Measurements from ENCODE around the gene CREB5. TPM values are rescaled to one million over a fixed set of nuclear protein-coding genes. Genes with fewer than 3 reads are reported as not detected.
"Not testable (repeated sequence)": the region's sequence is repeated elsewhere in the genome, so short reads cannot be mapped to it uniquely, and the experiment has no call there.

The CREB5 gene
- total RNA-seq, 1 experiment from 2014 or later: 40.5 TPM

DNA sequence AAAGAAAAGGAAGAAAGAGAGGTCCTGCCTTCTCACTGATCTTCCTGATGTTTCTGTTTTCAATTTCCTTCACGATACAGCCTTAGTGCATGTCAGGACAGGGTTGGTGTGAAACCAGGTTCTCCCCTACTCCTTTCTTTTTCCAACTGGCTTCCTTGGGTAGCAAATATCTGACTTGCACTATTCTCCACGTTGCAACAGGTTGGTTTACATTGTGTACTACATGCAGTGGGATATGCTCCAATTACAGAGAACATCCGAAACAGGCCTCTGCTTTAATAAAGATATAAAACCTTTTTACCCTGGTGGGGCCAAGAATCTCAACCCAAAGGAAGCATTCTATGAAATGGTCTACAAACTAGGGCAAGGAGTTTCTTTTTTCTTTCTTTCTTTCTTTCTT, 16.9 kb upstream of the CREB5 start:
- H3K27me3 Mint-ChIP-seq (ENCODE audit: insufficient read depth, unreplicated experiment): no peaks in the 10 kb centered on the region
- H3K27ac Mint-ChIP-seq (ENCODE audit: low read depth, unreplicated experiment): no peak overlapping the region
- no TSS peak for BruUV-seq (replicated peaks)

DNA sequence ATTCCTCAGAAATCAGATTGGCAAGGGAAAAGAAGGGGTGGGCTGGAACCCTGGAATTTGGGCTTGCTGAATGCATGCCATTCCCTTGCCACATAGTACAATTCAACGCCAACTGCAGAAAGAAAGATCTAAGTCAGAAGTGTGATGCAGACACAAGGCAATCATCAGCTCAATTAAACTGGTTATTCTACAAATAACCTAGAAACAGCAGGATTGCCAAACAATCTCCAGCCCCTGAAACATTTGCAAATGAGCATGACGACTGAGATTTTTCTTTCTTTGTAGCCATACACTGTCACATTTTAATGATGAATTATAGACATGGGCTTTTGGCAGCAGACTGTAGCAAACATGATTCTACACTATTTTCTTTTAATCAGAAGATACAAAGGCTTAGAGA, 16.5 kb upstream of the CREB5 start:
- Mint-ChIP-seq H3K9me3 (ENCODE audit: unreplicated experiment) (no peaks in the 10 kb centered on the region), H3K27me3 (ENCODE audit: insufficient read depth, unreplicated experiment) (no peaks in the 10 kb centered on the region), H3K4me1 (ENCODE audit: insufficient read depth, unreplicated experiment) (peaks cover 7% of the 10 kb centered on the region), H3K36me3 (ENCODE audit: insufficient read depth, unreplicated experiment) (no peaks in the 10 kb centered on the region), H3K27ac (ENCODE audit: low read depth, unreplicated experiment) (no peak overlapping the region), H3K4me3 (ENCODE audit: unreplicated experiment) (no peak overlapping the region)
- CTCF ChIA-PET: no interaction called here
- BruUV-seq (replicated peaks): no TSS peak
- intact Hi-C loops (cut with micrococcal nuclease): no loop called here
- POLR2A ChIA-PET: interaction anchor here (0.8 kb wide), 1 partner anchor 10 kb away, joined by 3 read pairs; no protein-coding TSS in a partner anchor
- no peak for TF ChIP-seq CTCF (IDR thresholded peaks at IDR 0.05; ENCODE audit: unreplicated experiment)
- no peak for DNase-seq (ENCODE audit: unreplicated experiment)

More for the DNA sequence above, 16.9 kb upstream of the CREB5 start:
- H3K4me1 Mint-ChIP-seq (ENCODE audit: insufficient read depth, unreplicated experiment): peaks cover 9% of the 10 kb centered on the region
- CTCF ChIA-PET: no interaction called here
- DNase-seq (ENCODE audit: unreplicated experiment): no peak
- no peak overlapping the region for H3K4me3 Mint-ChIP-seq (ENCODE audit: unreplicated experiment)
- intact Hi-C loops (cut with micrococcal nuclease): no loop called here
- POLR2A ChIA-PET: interaction anchor here (0.8 kb wide), 1 partner anchor 10 kb away, joined by 3 read pairs; no protein-coding TSS in a partner anchor
- H3K36me3 Mint-ChIP-seq (ENCODE audit: insufficient read depth, unreplicated experiment): no peaks in the 10 kb centered on the region
- TF ChIP-seq CTCF (IDR thresholded peaks at IDR 0.05; ENCODE audit: unreplicated experiment): no peak
- H3K9me3 Mint-ChIP-seq (ENCODE audit: unreplicated experiment): no peaks in the 10 kb centered on the region

DNA sequence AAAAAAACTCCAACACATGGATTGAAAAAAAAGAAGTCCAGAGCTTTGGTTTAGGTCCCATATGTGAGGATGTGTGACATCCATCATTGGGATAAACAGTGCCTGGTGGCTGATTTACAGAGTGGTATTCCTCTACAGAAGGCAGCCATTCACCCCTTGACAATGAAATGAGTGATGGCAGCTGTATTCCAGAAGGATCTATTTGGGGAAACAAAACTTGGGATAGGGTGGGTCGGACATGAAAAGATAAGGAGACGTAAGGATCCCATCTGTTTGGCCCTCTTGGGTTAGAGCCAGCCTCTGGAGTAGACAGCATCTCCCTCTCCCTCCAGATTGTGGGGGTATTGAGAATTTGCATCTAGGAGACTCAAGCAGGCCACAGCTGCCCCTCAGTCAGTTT, 15.2 kb upstream of the CREB5 start:
- Mint-ChIP-seq H3K4me3 (ENCODE audit: unreplicated experiment) (no peak overlapping the region), H3K4me1 (ENCODE audit: insufficient read depth, unreplicated experiment) (peaks cover 7% of the 10 kb centered on the region), H3K27me3 (ENCODE audit: insufficient read depth, unreplicated experiment) (no peaks in the 10 kb centered on the region), H3K27ac (ENCODE audit: low read depth, unreplicated experiment) (no peak overlapping the region), H3K36me3 (ENCODE audit: insufficient read depth, unreplicated experiment) (no peaks in the 10 kb centered on the region), H3K9me3 (ENCODE audit: unreplicated experiment) (no peaks in the 10 kb centered on the region)
- no peak for TF ChIP-seq CTCF (IDR thresholded peaks at IDR 0.05; ENCODE audit: unreplicated experiment)
- DNase-seq (ENCODE audit: unreplicated experiment): no peak
- no TSS peak for BruUV-seq (replicated peaks)
- ChIA-PET POLR2A (no interaction called here), CTCF (interaction anchor here (0.9 kb wide), 1 partner anchor 10 kb away, joined by 3 read pairs; no protein-coding TSS in a partner anchor)
- intact Hi-C loops (cut with micrococcal nuclease): no loop called here

GRCh38 chr7:28400838-28401360, 11.4 kb upstream of the CREB5 start:
- Mint-ChIP-seq H3K27me3 (ENCODE audit: insufficient read depth, unreplicated experiment) (no peaks in the 10 kb centered on the region), H3K4me1 (ENCODE audit: insufficient read depth, unreplicated experiment) (peaks cover 6% of the 10 kb centered on the region), H3K36me3 (ENCODE audit: insufficient read depth, unreplicated experiment) (no peaks in the 10 kb centered on the region), H3K27ac (ENCODE audit: low read depth, unreplicated experiment) (no peak overlapping the region), H3K9me3 (ENCODE audit: unreplicated experiment) (no peaks in the 10 kb centered on the region), H3K4me3 (ENCODE audit: unreplicated experiment) (no peak overlapping the region)
- intact Hi-C loops (cut with micrococcal nuclease): no loop called here
- ChIA-PET POLR2A (interaction anchor here (0.6 to 0.7 kb wide), 2 partner anchors 28 to 265 kb away, joined by 3 read pairs; no protein-coding TSS in a partner anchor), CTCF (interaction anchor here (1.1 kb wide), 1 partner anchor 99 kb away, joined by 4 read pairs; no protein-coding TSS in a partner anchor)
- TF ChIP-seq CTCF (IDR thresholded peaks at IDR 0.05; ENCODE audit: unreplicated experiment): no peak
- no TSS peak for BruUV-seq (replicated peaks)
- no peak for DNase-seq (ENCODE audit: unreplicated experiment)

DNA sequence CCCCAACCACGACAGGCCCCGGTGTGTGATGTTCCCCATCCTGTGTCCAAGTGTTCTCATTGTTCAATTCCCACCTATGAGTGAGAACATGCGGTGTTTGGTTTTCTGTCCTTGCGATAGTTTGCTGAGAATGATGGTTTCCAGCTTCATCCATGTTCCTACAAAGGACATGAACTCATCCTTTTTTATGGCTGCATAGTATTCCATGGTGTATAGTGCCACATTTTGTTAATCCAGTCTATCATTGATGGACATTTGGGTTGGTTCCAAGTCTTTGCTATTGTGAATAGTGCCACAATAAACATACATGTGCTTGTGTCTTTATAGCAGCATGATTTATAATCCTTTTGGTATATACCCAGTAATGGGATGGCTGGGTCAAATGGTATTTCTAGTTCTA, 10.8 kb upstream of the CREB5 start:
- H3K27me3 Mint-ChIP-seq (ENCODE audit: insufficient read depth, unreplicated experiment); H3K36me3 Mint-ChIP-seq (ENCODE audit: insufficient read depth, unreplicated experiment); H3K4me3 Mint-ChIP-seq (ENCODE audit: unreplicated experiment); BruUV-seq (replicated peaks); CTCF ChIA-PET; H3K27ac Mint-ChIP-seq (ENCODE audit: low read depth, unreplicated experiment); intact Hi-C loops (cut with micrococcal nuclease); DNase-seq (ENCODE audit: unreplicated experiment); H3K9me3 Mint-ChIP-seq (ENCODE audit: unreplicated experiment): not testable (repeated sequence)
- peaks cover 13% of the 10 kb centered on the region for H3K4me1 Mint-ChIP-seq (ENCODE audit: insufficient read depth, unreplicated experiment)
- POLR2A ChIA-PET: interaction anchor here (0.7 kb wide), 1 partner anchor 43 kb away, joined by 4 read pairs; no protein-coding TSS in a partner anchor
